ENCODE data around the gene RMRP.
"Not testable (repeated sequence)": the region's sequence is repeated elsewhere in the genome, so short reads cannot be mapped to it uniquely, and the experiment has no call there.

RMRP gene

DNA sequence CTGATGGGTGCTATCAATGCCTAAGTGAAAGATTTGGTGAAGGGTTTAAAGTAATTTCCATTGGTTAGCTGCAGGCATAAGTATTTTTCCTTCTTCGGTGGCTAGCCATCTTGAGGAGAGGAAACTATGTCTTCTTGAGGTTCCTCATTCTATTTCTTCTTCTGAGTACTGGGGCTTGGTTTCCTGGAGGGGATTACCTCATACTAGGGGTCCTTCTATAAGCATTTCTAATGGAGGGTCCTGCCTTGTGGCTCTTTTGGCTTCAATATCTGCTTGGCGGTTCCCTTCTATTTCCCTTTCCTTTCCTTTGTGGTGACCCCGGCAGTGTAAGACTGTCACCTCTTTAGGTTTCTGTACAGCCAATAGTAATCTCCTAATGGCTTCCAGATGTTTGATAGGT, 16.3 kb downstream of the RMRP start:
- DNase-seq (ENCODE audit: low read depth in 2 of 2): not testable (repeated sequence)

DNA sequence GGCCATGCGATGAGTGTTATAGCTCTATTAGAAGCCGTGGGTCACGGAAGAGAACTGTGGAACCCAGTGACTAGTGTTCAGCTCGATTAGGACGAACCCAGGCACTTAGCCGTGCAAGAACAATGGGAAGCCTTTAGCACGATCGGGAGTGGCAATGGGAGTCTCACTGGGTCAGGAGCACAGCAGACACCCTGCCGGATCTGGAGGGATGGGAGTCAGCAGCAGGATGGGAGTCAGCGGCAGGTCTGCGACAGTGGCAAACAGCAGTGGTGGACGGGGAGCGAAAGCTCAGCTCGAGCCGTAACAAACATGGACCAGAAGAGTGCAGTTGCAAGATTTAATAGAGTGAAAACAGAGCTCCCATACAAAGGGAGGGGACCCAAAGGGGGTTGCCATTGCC, 17.4 kb downstream of the RMRP start:
- not testable (repeated sequence) for DNase-seq (ENCODE audit: low read depth in 2 of 2)

GRCh38 chr9:35639631-35640030, 18.2 kb downstream of the RMRP start:
- DNase-seq (ENCODE audit: low read depth in 2 of 2): no peak

- DNase-seq (ENCODE audit: low read depth in 2 of 2): not testable (repeated sequence)
These were observed 18.6 kb downstream of the RMRP start for GRCh38 chr9:35639225-35639624.

DNA sequence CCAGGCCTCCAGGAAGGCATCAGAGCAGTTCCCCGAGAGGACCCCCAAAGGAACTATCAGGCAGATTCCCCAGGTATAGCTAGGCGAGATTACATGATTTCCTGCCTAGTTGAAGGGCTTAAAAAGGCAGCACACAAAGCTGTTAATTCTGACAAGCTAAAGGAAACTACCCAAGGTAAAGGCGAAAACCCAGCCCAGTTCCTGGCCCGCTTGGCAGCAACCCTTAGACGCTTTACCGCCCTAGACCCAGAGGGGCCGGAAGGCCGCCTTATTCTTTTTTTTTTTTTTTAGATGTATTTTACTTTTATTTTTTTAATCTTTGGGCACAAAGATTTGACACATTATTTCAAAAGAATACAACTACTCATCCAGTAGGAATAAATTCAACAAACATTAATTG, 19.1 kb downstream of the RMRP start:
- DNase-seq (ENCODE audit: low read depth in 2 of 2): not testable (repeated sequence)

DNA sequence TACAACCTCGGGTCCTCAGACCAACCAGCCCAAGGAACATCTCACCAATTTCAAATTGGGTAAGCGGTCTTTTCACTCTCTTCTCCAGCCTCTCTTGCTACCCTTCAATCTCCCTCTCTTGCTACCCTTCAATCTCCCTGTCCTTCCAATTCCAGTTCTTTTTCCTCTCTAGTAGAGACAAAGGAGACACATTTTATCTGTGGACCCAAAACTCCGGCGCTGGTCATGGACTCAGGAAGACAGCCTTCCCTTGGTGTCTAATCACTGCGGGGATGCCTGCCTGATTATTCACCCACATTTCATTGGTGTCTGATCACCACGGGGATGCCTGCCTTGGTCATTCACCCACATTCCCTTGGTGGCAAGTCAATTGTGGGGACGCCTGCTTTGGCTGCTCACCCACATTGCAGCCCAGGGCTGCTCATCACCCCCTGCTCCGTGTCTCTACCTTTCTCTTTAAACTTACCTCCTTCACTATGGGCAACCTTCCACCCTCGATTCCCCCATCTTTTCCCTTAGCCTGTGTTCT, 20.3 kb downstream of the RMRP start:
- not testable (repeated sequence) for DNase-seq (ENCODE audit: low read depth in 2 of 2)

DNA sequence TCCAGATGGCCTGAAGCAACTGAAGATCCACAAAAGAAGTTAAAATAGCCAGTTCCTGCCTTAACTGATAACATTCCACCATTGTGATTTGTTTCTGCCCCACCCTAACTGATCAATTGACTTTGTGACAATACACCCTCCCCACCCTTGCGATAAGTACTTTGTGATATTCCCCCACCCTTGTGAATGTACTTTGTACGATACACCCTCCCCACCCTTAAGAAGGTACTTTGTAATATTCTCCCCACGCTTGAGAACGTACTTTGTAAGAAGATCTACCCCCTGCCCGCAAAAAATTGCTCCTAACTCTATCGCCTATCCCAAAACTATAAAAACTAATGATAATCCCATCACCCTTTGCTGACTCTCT, 21.0 kb downstream of the RMRP start:
- not testable (repeated sequence) for DNase-seq (ENCODE audit: low read depth in 2 of 2)

DNA sequence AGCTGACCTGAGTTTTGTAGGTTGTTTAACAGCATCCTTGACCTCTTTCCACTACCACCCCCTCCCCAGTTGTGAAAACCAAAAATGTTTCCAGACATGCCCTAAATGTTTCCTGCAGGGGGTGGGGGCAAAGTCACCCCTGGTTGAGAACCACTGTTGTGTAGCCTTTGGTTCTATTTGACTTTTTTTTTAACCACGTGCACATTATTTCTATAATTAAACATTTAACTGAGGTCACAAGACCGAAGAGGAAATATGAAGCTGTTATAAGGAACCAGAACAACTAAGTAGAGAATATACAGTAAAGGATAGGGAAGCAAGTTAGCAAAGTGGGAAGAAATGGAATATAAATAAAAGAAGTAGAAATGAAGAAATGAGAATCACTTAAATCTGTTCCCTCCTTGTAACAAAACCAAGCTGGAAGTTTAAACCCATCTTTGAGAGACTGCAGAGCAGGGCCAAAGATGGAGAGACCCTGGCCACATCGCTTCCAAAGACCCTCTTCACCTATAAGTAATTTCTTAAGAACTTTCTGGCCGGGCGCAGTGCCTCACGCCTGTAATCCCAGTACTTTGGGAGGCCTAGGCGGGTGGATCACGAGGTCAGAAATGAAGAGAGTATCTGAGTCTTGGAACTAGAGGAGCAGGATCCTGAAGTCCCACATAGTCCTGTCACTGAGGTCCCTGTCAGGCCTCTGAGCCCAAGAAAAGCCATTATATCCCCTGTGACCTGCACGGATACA, 21.5 kb downstream of the RMRP start:
- DNase-seq (ENCODE audit: low read depth in 2 of 2): no peak

DNA sequence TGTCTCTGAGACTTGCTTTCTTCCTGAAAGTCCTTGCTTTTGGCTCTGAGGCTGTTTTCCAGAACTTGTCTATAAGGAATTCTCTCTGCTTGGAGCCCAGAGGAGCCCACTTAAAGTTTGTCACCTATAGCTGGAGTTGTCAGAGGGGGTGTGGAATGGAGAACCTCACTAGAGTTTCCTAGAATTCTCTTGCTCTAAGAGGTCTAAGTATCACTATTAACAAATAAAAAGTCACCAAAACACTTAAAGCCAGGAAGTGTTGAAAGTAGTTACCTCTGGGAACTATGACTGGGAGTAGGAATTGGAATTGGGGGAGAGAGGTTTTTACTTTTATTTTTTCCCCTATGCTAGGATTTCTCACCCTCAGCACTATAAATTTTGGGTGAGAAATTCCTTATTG, 22.1 kb downstream of the RMRP start:
- no peak for DNase-seq (ENCODE audit: low read depth in 2 of 2)

DNA sequence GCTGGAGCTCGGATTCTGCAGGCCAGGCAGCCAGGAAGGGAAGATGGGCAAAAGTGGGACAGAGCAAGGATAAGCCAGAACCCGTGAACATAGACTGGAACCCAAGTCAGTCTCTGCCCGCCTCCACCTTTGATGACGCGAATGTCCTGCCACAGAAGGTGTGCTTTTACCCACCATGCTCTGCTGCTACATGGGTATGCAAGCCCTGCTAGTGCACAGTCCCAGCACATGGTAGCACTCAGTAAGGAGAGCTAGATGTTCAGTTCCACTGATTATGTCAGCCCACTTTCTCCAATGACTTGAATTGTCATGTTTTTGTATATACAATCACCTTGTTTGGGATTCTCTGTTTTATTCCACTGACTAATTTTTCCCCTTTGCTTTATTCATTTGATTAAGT, 28.2 kb downstream of the RMRP start:
- DNase-seq (ENCODE audit: low read depth in 2 of 2): no peak

DNA sequence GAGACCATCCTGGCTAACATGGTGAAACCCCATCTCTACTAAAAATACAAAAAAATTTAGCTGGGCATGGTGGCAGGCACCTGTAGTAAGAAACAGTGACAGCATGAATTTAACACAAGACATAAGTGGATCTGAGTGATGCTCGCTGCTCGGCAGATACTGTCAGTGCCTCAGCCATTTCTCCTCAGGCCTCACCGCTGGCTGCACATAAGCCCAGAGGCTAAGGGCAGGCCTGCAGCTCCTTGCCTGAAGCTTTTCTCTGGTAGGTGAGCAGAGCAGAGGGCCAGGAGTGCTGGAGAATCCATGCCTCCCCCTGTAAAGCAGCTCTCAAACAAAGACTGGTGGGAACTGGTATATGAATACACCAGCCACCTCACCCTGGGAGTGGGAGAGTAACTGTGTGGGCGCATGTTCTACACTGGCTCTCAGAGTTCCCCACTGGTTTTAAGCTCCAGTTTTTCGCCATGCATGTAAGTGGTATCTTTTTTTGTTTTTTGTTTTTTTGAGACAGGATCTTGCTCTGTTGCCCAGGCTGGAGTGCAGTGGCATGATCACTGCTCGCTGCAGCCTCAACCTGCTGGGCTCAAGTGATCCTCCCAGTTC, 29.3 kb downstream of the RMRP start:
- DNase-seq (ENCODE audit: low read depth in 2 of 2): no peak

DNA sequence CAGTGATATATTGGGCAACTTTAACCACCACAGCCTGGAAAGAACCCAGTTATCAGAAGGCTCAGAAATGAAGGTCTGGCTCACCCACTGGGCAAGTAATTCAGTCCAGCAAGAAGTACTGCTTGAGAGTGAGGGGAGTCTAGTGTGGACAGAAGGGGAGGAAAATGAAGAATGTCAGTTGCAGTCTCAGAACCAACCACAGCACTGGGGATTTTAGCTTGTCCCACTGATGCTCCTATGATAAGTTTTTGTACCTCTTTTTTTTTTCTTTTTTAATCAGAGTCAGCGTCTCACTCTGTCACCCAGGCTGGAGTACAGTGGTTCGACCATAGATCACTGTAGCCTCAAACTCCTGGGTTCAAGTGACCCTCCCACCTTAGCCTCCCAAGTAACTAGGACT, 30.2 kb downstream of the RMRP start:
- DNase-seq (ENCODE audit: low read depth in 2 of 2): no peak

DNA sequence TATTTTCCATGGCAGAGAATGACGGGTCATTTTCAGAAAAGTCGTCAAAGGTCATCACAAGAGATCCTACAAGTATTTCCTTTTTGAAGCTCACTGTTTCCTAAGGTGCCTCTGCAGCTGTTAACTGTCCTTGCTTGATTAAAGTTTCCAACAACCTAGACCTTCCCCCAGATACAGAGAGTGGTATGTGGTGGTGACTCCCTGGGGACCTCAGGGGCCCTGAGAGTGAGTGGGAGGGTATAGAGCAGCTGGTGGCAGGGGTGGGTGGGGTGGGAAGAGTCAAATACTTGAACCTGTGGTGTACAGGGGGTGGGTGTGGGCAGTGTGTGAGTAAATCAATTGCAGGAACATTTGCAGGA, 38.0 kb downstream of the RMRP start:
- DNase-seq (ENCODE audit: low read depth in 2 of 2): no peak

GRCh38 chr9:35618854-35619799, 38.7 kb downstream of the RMRP start:
- no peak for DNase-seq (ENCODE audit: low read depth in 2 of 2)

- DNase-seq (ENCODE audit: low read depth in 2 of 2): no peak
These were observed 39.5 kb downstream of the RMRP start, which contains the start of gene CD72 for GRCh38 chr9:35618325-35618727. Gene CD72, minus strand, starts transcription at chr9:35618413. Its CDS starts 110 bp downstream, at chr9:35618303.

- DNase-seq (ENCODE audit: low read depth in 2 of 2): no peak
These were observed 40.3 kb downstream of the RMRP start for GRCh38 chr9:35617548-35617947.

- DNase-seq (ENCODE audit: low read depth in 2 of 2): peak; percentile 22 to 29
These were observed 40.9 kb downstream of the RMRP start for GRCh38 chr9:35616681-35617459.

GRCh38 chr9:35615981-35616680, 41.7 kb downstream of the RMRP start:
- DNase-seq (ENCODE audit: low read depth in 2 of 2): no peak

DNA sequence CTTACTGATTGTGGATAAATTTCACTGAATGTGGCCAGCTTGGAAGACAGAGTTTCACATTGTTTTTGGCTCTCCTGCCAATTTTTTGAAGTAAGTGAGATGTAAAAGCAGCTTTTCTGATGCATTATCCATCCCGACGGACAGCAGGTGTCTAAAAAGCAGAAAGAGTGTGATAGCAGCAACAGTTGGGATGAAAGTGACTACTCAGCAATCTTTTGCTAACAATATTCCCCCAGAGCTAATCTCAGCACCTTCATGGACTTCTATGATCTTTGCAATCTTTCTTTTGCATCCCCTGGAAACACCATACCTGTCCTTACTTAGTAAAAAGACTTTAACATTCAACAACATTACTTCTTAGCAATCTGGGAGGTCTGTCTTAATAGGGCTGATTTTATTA, 45.0 kb downstream of the RMRP start:
- no peak for DNase-seq (ENCODE audit: low read depth in 2 of 2)

DNA sequence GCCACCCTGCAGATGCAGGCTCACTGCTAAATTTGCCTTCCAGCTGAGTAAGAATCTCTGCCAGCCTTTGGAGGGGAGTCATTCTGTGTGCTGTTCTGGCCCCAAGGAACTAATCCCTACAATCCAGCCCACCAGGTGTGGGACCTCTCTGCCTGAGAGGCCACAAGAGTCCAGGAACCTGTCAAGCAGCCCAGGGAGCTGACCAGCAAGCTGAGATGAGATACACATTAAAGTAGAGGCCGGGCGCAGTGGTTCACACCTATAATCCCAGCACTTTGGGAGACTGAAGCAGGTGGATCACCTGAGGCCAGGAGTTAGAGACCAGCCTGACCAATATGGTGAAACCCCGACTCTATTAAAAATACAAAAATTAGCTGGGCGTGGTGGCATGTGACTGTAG, 45.8 kb downstream of the RMRP start:
- not testable (repeated sequence) for DNase-seq (ENCODE audit: low read depth in 2 of 2)
